HG03354 (cell line): ENCODE measurements around the gene NPAP1.
"Not testable (repeated sequence)": the region's sequence is repeated elsewhere in the genome, so short reads cannot be mapped to it uniquely, and the experiment has no call there.

Source experiments
- ATAC-seq: cut with Tn5 transposase; IDR thresholded peaks from one replicate; pipeline ENCODE4 v1.9.1; 2021; ENCODE audit warnings: mild to moderate bottlenecking; ENCODE audit not compliant: unreplicated experiment, poor library complexity, severe bottlenecking

Gene NPAP1

GRCh38 chr15:24675332-24676144 lies at the start of gene NPAP1:
TSS of gene NPAP1 (plus strand) at chr15:24675775. CDS start at chr15:24675868, 93 bp downstream.
- ATAC-seq = no peak

- ATAC-seq = no peak
Measured at GRCh38 chr15:24627443-24627842, 48.1 kb upstream of the NPAP1 start.

GRCh38 chr15:24633082-24633481 lies 42.5 kb upstream of the NPAP1 start:
- ATAC-seq = no peak

GRCh38 chr15:24639412-24639811 lies 36.2 kb upstream of the NPAP1 start:
- ATAC-seq = not testable (repeated sequence)

- no peak for ATAC-seq
Measured at GRCh38 chr15:24645627-24646026, 29.9 kb upstream of the NPAP1 start.

GRCh38 chr15:24659622-24660021 lies 16.0 kb upstream of the NPAP1 start:
- no peak for ATAC-seq

GRCh38 chr15:24662991-24663390 lies 12.6 kb upstream of the NPAP1 start:
- no peak for ATAC-seq

GRCh38 chr15:24676431-24676830 lies 856 bp downstream of the NPAP1 start:
- ATAC-seq = no peak

- no peak for ATAC-seq
Measured at GRCh38 chr15:24678485-24678884, 2.9 kb downstream of the NPAP1 start.

- no peak for ATAC-seq
Measured at GRCh38 chr15:24682002-24682401, 6.4 kb downstream of the NPAP1 start.

- not testable (repeated sequence) for ATAC-seq
Measured at GRCh38 chr15:24682905-24683304, 7.3 kb downstream of the NPAP1 start.

GRCh38 chr15:24683736-24684135 lies 8.2 kb downstream of the NPAP1 start:
- ATAC-seq = no peak

GRCh38 chr15:24684313-24684712 lies 8.7 kb downstream of the NPAP1 start:
- no peak for ATAC-seq

GRCh38 chr15:24696201-24696600 lies 20.6 kb downstream of the NPAP1 start:
- no peak for ATAC-seq

- ATAC-seq = no peak
Measured at GRCh38 chr15:24696842-24697241, 21.3 kb downstream of the NPAP1 start.

- no peak for ATAC-seq
Measured at GRCh38 chr15:24718289-24719082, 42.9 kb downstream of the NPAP1 start.

GRCh38 chr15:24729760-24730159 lies 54.2 kb downstream of the NPAP1 start:
- no peak for ATAC-seq
